Gastroesophageal sphincter (tissue), 4 donors: ENCODE results near the gene EHMT1. TPM values are rescaled to one million over a fixed set of nuclear protein-coding genes. Genes with fewer than 3 reads are reported as not detected.

Source experiments
- ATAC-seq: fragments of 150-250 bp; one replicate; pipeline ENCODE4 v1.9.1; 2016; ENCODE audit warnings: mild to moderate bottlenecking, moderate library complexity
- H3K27ac ChIP-seq, 4 donors: fragments of 200-600 bp; sonication (generic) in 3 of 4; 1 replicate in 3 of 4; 2 replicates in 1 of 4; pipeline ENCODE4 v1.5.1; 2016 to 2019
- H3K27me3 ChIP-seq: fragments of 200-600 bp; sonication (generic); one replicate; pipeline ENCODE4 v1.5.1; 2019
- H3K36me3 ChIP-seq, 2 donors: fragments of 200-600 bp; sonication (generic); one replicate each; pipeline ENCODE4 v1.5.1; 2019; ENCODE audit warnings: control low read depth in 1 of 2
- H3K4me1 ChIP-seq, 3 donors: fragments of 200-600 bp; sonication (generic); 1 replicate in 2 of 3; 2 replicates in 1 of 3; pipeline ENCODE4 v1.5.1; 2016 to 2019; ENCODE audit warnings: control low read depth in 2 of 3
- H3K4me3 ChIP-seq, 2 donors: fragments of 200-600 bp; sonication (generic); one replicate each; pipeline ENCODE4 v1.5.1; 2019; ENCODE audit warnings: mild to moderate bottlenecking in 1 of 2, moderate library complexity in 1 of 2
- H3K9me3 ChIP-seq, 3 donors: fragments of 200-600 bp; sonication (generic); one replicate each; pipeline ENCODE4 v1.5.1; 2017 to 2019; ENCODE audit warnings: control low read depth in 2 of 3
- EP300 ChIP-seq: sonication (generic); formaldehyde crosslinking; IDR thresholded peaks from one replicate; pipeline ENCODE4 v1.6.1; 2017; ENCODE audit warnings: antibody characterized with exemption, mild to moderate bottlenecking
- POLR2A ChIP-seq, 2 donors: fragments of 450-650 bp; IDR thresholded peaks; one replicate each; pipeline ENCODE4 v1.6.1; 2017; ENCODE audit warnings: antibody characterized with exemption in 2 of 2, mild to moderate bottlenecking in 2 of 2, moderate library complexity in 1 of 2
- POLR2AphosphoS5 ChIP-seq: sonication (generic); formaldehyde crosslinking; IDR thresholded peaks from one replicate; pipeline ENCODE4 v1.6.1; 2017; ENCODE audit warnings: antibody characterized with exemption
- WGBS, 2 donors: methylation state at CpG; one replicate each; pipeline ENCODE4 v1.1.5; 2018; ENCODE audit warnings: low coverage in 1 of 2; 5-methylcytosine and 5-hydroxymethylcytosine counted together
- total RNA-seq, 4 donors: library from RNA; depleted of rRNA; stranded (reverse); fragments of >200 nt; gene quantifications; one replicate each; pipeline ENCODE4 v1.1.0, GENCODE V29; 2016
- TF ChIP-seq, protein P1 (sequence below), 4 experiments: fragments of 200-600 bp in 2 of 4; fragments of 450-650 bp in 2 of 4; sonication (generic) in 1 of 4; IDR thresholded peaks; one replicate each; pipeline ENCODE4 v1.5.1; 2017 to 2019; ENCODE audit warnings: antibody characterized with exemption in 4 of 4, mild to moderate bottlenecking in 2 of 4, moderate library complexity in 2 of 4

Gene EHMT1
- total RNA-seq, 4 donors from 2014 or later, result 49.2 to 79.7 (median 64.7) TPM

DNA sequence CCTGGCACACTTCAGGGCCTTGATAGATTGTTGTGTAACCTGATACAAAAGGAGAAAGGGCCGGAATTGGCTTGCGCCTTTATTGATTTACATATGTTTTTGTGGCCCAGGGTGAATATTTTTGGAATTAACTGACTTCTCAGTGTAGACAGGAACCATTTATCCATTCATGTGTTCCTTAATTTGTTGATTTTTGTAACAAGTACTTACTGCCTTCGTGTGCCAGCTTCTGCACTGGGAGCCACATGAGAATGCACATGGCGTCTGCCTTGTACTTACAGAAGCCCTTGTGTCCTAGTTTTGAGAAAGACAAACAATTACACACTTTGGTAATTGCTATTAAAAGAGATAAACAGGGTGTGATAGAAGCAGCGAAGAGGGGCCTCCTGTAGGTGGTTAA, 26.4 kb downstream of the EHMT1 start:
- Histone ChIP-seq H3K27ac (no peak overlapping the region), H3K36me3 (peaks cover 0 to 29% of the 10 kb centered on the region in 2 donors), H3K4me3 (no peak overlapping the region), H3K9me3 (no peaks in the 10 kb centered on the region), H3K4me1 (peaks cover 0 to 13% (median 0%) of the 10 kb centered on the region in 3 donors), H3K27me3 (no peaks in the 10 kb centered on the region)
- WGBS, 2 donors, result 87 to 88% methylated on average over 4 to 5 of the region's 5 CpGs
- ATAC-seq, result no peak
- TF ChIP-seq POLR2A (IDR thresholded peaks at IDR 0.05), result no peak
- TF ChIP-seq, protein P1, sequence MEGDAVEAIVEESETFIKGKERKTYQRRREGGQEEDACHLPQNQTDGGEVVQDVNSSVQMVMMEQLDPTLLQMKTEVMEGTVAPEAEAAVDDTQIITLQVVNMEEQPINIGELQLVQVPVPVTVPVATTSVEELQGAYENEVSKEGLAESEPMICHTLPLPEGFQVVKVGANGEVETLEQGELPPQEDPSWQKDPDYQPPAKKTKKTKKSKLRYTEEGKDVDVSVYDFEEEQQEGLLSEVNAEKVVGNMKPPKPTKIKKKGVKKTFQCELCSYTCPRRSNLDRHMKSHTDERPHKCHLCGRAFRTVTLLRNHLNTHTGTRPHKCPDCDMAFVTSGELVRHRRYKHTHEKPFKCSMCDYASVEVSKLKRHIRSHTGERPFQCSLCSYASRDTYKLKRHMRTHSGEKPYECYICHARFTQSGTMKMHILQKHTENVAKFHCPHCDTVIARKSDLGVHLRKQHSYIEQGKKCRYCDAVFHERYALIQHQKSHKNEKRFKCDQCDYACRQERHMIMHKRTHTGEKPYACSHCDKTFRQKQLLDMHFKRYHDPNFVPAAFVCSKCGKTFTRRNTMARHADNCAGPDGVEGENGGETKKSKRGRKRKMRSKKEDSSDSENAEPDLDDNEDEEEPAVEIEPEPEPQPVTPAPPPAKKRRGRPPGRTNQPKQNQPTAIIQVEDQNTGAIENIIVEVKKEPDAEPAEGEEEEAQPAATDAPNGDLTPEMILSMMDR (IDR thresholded peaks at IDR 0.05), result no peak
- TF ChIP-seq POLR2AphosphoS5, result no peak
- TF ChIP-seq EP300, result no peak

DNA sequence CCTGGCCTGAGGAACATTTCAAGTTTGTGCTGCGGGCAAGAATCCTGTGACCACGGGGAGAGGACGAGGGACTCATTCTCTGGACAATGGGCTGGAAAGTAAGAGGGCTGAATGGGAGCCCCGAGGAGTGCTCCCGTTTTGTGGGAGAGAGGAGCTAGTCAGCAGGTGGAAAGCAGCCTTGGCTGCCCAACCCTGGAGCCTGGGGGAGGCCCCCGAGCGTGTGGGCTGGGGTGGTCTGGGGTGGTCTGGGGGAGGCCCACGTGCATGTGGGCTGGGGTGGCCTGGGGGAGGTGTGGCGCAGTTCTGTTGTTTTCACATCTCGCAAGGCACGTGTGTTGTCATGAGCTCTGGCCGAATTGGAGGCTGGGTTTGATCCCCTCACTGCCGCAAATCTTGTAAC, 27.5 kb downstream of the EHMT1 start:
- ATAC-seq, result no peak
- whole genome bisulfite sequencing, 2 donors, result 80% methylated on average over 8 to 9 of the region's 13 CpGs
- Histone ChIP-seq H3K4me1 (peaks cover 0 to 10% (median 0%) of the 10 kb centered on the region in 3 donors), H3K27me3 (no peaks in the 10 kb centered on the region), H3K9me3 (no peaks in the 10 kb centered on the region), H3K27ac (no peak overlapping the region), H3K36me3 (peaks cover 0 to 35% of the 10 kb centered on the region in 2 donors), H3K4me3 (no peak overlapping the region)
- TF ChIP-seq POLR2AphosphoS5, result no peak

DNA sequence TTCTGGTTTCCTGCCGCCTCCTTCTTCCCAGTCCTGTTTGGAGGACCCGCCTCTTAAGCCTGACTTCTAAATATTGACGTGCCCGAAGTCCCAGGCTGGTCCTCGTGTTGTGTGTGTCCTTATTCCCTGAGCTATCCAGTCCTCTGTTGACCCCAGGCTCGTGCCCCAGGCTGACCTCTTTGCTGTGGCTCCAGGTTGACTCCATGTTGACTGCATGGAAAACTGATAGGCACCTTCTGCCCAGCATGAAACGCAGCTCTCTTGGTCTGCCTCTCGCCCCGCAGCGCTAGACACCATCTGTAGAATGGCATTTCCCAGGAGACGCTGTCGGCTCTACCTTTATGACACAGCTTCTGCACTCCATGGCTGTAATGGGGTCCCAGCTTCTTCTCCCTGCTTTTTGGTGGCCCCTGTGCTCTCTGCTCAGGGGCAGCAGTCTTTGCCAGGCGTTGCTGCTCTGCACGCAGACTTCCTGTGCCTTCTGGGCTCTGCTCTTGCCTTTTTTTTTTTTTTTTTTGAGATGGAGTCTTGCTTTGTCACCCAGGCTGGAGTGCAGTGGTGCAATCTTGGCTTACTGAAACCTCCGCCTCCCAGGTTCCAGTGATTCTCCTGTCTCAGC, 28.4 kb downstream of the EHMT1 start:
- no peaks in the 10 kb centered on the region for H3K9me3 ChIP-seq
- H3K36me3 ChIP-seq, result peaks cover 0 to 39% of the 10 kb centered on the region in 2 donors
- no peaks in the 10 kb centered on the region for H3K27me3 ChIP-seq
- no peak overlapping the region for H3K27ac ChIP-seq
- H3K4me3 ChIP-seq, result no peak overlapping the region
- ATAC-seq, result no peak
- 70 to 72% methylated on average over 3 to 13 of the region's 15 CpGs for WGBS, 2 donors
- TF ChIP-seq, protein P1 (IDR thresholded peaks at IDR 0.05), result no peak
- no peak for TF ChIP-seq POLR2A (IDR thresholded peaks at IDR 0.05)
- TF ChIP-seq EP300, result no peak
- no peak for TF ChIP-seq POLR2AphosphoS5
- peaks cover 0 to 10% (median 0%) of the 10 kb centered on the region in 3 donors for H3K4me1 ChIP-seq

DNA sequence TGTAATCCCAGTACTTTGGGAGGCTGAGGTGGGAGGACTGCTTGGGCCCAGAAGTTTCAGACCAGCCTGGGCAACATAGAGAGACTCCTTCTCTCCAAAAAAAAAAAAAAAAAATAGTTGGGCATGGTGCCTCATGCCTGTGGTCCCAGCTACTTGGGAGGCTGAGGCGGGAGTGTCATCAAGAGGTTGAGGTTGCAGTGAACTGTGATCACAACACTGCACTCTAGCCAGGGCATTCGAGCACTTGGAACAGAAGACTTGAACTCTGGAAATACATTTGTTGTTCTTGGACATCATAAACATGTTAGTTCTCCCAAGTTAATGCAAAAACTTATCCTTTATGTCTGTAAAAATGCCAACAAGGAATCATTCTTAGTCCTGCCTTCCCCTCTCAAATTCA, 29.6 kb downstream of the EHMT1 start:
- ATAC-seq, result no peak
- no peak overlapping the region for H3K4me3 ChIP-seq
- no peaks in the 10 kb centered on the region for H3K9me3 ChIP-seq
- H3K27me3 ChIP-seq, result no peaks in the 10 kb centered on the region
- WGBS, 2 donors, result 81 to 90% methylated on average over 2 of the region's 2 CpGs
- H3K4me1 ChIP-seq, result peaks cover 0 to 10% (median 0%) of the 10 kb centered on the region in 3 donors
- no peak overlapping the region for H3K27ac ChIP-seq
- TF ChIP-seq POLR2A (IDR thresholded peaks at IDR 0.05) (no peak), EP300 (no peak), POLR2AphosphoS5 (no peak)
- TF ChIP-seq, protein P1 (IDR thresholded peaks at IDR 0.05), result no peak
- H3K36me3 ChIP-seq, result peaks cover 0 to 44% of the 10 kb centered on the region in 2 donors

DNA sequence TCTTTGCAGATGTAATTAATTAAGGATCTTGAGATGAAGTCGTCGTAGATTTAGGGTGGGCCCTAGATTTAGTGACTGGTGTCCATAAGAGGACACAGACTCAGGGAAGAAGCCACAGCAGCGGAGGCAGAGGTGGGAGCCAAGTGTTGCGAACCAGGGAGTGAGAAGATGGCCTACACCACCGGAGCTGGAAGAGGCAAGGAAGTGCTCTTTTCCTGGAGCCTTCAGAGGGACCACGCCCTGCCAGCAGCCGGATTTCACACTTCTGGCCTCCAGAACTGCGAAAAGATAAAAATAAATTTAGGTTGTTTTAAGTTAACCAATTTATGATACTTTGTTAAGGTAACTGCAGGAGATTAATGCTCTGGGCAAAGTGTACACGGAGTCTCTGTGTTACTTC, 30.7 kb downstream of the EHMT1 start:
- H3K9me3 ChIP-seq, result no peaks in the 10 kb centered on the region
- no peaks in the 10 kb centered on the region for H3K27me3 ChIP-seq
- H3K4me1 ChIP-seq, result peaks cover 0 to 10% (median 0%) of the 10 kb centered on the region in 3 donors
- TF ChIP-seq POLR2A (IDR thresholded peaks at IDR 0.05), result no peak
- TF ChIP-seq, protein P1 (IDR thresholded peaks at IDR 0.05), result no peak
- no peak for TF ChIP-seq POLR2AphosphoS5
- TF ChIP-seq EP300, result no peak
- H3K36me3 ChIP-seq, result peaks cover 0 to 44% of the 10 kb centered on the region in 2 donors
- no peak overlapping the region for H3K4me3 ChIP-seq
- WGBS, 2 donors, result 76 to 81% methylated on average over 8 to 9 of the region's 9 CpGs
- no peak for ATAC-seq
- H3K27ac ChIP-seq, result no peak overlapping the region
